HG02852 (cell line): ENCODE measurements around the gene FAM184A.
"Not testable (repeated sequence)": the region's sequence is repeated elsewhere in the genome, so short reads cannot be mapped to it uniquely, and the experiment has no call there.

ENCODE experiments used
- ATAC-seq: cut with Tn5 transposase; IDR thresholded peaks from one replicate; pipeline ENCODE4 v1.9.1; 2021; ENCODE audit warnings: mild to moderate bottlenecking, moderate library complexity; ENCODE audit not compliant: unreplicated experiment

The FAM184A gene

DNA sequence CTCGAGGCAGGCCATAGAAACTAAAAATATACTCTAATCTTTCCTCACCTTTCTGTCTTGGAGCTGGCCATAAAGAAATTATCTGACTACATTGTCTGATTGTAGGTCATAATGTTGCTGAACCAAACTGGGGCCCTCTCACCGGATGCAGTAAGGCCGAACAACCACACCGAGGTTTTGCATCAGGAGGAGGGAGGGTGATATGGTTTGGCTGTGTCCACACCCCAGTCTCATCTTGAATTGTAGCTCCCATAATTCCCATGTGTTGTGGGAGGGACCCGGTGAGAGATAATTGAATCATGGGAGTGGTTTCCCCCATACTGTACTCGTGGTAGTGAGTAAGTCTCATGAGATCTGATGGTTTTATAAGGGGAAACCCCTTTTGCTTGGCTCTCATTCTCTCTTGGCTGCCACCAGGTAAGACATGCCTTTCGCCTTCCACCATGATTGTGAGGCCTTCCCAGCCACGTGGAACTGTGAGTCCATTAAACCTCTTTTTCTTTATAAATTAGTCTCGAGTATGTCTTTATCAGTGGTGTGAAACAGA, 19.4 kb upstream of the FAM184A start:
- ATAC-seq: not testable (repeated sequence)

DNA sequence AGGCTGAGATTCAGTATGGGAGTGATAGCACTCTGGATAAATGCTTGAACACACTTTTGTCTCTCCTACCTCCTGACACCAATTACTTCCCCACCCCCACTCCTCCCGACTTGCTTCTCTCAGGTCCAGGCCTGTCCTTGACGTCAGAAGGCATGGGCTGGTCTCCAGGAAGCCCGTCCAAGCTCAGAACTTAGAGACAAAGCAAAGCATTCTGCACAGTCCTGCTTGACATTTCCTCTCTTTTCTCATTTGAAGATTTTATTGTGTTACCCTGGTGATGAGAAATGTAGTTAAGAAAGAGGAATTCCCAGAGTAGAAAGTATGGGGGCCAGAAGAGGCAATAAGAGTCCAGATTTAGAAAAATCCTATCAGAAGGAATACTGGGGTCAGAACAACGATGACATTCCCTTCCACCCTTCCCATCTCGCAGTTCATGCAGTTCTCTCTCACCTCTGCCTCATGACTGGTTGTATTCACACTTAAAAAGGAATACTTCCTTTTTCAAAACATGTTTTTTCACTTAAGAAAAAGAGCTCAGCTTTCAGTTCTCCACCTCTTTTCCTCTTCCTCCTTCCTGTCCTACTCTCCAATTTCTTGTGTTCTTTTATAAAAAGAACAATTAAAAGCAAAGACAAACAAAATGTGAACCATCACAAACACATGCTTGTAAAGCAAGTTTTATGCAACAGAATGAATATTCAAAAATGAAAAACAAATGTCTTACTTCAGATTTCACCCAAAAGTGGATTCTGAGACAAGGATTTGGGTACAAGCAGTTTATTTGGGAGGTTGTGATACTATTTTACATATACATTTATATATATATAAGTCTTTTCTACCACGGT, 18.5 kb upstream of the FAM184A start:
- ATAC-seq: no peak

DNA sequence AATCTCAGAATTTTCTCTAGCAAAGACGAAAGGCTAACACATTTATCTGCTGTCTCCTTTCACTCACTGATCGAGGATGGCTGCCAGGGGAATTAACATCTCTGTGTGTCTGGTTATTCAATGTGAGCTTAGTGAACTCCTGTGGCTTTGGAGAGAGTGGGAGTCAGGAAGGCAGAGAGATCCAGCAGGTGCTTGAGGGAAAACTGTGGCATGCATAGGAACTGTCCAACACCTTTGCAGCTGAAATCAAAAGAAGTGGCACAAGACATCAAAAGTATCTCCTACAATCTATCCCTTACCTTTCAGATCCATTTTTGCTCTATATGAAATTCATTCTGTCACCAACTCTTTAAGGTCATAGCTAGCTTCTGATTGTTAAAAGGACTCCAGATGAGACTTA, 11.8 kb upstream of the FAM184A start:
- ATAC-seq: no peak

DNA sequence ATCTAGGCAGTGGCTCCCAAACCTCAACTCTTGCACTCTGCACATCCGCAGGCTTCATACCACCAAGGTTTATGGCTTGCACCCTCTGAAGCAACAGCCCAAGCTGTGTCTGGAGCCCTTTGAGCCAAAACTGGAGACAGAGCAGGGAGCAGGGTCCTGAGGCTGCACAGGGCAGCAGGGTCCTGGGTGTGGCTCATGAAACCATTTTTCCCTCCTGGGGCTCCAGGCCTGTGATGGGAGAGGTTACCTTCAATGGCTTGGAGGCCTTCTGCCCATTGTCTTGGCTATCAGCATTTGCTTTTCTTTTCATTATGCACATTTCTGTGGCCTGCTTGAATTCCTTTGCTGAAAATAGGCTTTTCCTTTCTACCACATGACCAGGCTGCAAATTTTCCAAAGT, 6.3 kb upstream of the FAM184A start:
- no peak for ATAC-seq

DNA sequence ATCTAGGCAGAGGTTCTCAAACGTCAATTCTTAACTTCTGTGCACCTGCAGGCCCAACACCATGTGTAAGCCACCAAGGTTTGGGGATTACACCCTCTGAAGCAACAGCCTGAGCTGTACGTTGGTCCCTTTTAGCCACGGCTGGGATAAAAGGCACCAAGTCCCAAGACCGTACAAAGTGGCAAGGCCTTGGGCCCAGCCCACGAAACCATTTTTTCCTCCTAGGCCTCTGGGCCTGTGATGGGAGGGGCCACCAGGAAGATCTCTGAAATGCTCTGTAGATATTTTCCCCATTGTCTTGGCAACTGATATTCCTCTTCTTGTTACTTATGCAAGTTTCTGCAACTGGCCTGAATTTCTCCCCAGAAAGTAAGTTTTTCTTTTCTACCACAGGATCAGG, 4.5 kb upstream of the FAM184A start:
- ATAC-seq: no peak

DNA sequence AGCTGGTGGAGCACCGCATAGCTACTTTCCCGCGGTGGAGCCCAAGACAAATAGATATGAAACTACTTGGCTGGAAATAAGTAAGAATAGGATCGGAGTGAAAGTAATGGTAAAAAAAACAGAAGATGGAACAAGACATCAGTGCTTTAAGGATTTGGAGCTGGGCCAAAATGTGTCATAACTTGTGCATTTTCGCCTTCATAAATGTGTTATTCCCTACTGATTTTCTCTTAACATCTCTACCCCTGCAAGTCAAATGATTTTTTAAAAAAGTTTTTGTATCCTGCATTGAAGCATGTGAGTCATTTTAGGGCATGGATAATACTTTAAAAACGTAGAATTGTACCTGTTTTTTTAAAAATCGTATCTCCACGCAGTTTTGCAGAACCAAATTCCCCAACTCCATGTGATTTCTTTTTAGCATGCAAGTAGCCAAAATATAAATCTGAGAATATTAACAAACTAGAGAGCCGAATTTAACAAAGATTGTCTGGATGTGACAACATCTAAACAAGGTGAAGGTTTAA, 882 bp upstream of the FAM184A start:
- ATAC-seq: no peak

DNA sequence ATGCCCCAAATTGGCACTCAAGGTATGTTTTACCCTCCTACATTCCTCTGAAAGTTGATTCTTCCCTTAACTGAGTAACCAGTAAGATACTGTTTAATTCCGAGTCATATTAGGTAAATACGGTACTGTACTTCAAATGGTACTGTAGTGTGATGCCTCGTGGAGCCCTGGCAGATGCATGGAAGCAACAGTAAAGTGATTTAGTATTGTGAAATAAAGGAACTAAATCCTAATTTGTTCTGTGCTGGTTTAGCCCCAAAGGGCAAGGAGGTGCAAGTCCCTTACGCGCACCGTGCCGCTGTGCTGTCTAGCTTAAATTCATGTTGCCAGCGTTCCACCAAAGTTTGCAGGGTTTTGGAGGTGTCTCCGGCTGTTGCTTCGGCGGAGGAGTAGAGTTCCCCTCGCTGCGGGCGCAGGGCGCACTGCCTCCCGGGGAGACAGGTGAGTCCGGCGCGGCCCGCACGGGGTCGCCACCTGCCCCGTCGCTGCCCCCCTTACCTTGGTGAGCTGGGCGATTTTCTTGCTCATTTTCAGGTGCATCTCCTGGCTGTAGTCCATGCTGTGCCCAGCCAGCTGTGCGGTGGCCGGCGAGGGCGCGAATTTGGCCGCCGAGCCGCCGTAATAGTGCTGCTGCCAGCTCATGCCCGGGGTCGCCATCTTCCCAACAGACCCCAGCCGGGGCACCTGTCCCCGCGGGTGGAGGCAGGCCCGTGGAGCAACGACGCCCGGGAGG, 655 bp downstream of the FAM184A start:
- ATAC-seq: peak; percentile 32

DNA sequence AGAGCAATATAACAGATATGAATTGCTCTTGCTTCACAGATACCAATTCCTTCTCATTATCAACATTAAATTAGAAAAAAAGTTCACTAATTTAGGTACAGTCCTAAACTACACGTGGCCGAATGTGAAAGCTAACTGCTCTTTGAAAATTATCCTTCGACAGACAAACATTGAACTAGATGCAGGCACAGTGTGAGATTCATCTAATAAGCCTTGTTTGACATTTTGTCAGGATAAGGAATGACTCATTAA, 1.1 kb downstream of the FAM184A start:
- no peak for ATAC-seq

DNA sequence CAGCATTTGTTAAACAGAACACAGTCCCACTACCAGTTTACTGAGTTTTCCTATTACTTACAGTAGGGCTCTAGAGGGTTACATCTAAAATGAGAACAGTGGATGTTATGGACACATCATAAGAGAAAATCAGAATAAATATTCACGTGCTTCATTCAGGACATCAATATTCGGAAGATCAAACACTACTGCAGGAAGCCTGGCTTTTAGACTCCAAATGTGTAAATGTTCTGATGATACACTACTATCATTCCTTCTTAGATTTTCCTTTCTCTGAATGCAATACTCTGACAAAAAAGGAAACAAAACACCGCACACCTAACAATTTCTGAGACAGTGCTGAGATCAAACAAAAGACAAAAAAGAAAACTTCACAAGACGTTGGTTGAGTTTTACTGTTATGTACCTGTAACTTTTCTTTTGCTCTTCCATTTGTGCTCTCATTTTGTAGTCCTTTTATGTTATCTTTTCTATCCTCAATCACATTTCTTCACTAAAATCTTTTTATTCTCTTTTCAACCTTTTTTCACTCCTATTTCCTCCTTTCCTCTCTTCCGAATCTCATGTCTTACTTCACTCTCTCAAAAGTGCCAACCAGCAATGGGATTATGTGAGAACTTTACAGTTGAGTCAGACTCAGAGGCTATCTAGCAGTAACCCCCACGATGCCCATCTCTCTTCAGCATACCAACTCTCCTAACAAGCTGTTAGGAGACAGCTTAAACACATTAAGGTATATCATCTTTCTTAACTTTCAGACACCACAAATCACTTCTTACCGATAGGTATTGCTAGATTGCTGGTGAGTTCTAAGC, 1.7 kb downstream of the FAM184A start:
- no peak for ATAC-seq

DNA sequence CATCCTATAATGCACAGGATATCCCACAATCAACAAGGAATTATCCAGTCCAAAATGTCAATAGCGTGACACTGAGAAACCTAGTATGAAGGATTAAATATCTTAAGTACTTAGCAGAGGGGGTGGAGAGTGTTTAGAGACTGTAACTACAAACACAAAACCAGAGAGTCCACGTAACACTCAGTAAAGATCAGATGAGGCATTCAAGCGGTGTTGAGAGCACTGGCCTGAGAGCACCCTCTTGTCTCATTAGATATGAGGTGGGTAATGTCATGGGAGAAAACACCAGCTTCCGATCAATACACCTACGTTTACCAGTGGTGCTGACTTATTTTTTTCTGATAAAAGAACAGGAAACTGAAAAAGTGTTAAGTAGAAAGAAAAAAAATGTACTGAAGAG, 2.3 kb downstream of the FAM184A start:
- ATAC-seq: no peak

DNA sequence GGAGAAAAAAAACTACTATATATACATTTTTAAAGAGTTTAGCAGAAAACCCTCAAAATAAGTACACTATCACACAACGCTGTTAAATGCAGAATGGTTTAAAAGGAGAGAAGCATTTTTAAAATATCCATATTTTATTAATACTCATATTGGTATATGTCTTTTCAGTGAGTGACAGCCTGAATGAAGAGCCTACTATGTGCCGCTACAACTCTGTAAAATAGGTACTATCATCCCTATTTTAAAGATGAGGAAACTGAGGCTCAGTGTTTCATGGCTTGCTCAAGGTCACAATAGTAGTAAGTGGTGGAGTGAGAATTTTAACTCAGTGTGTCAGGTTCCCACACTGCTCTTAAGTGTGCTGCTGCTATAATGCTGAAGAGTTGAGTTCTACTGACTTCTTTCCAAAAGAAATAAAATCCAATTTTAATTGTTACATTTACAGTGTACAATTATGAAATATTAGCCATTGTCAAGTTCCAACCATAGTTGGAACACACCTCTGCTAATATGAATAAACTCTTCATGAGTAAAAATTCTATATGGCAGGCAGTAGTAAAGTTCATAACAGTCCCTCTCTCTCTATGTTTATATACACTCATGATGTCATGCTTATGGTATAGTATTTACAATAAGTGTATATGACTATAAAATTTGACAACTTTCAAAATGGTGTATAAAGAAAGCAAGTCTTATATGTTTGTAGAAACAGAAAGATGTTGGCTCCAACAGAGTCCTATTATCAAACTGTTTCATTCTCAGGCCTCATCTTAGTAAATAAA, 3.1 kb downstream of the FAM184A start:
- ATAC-seq: no peak

DNA sequence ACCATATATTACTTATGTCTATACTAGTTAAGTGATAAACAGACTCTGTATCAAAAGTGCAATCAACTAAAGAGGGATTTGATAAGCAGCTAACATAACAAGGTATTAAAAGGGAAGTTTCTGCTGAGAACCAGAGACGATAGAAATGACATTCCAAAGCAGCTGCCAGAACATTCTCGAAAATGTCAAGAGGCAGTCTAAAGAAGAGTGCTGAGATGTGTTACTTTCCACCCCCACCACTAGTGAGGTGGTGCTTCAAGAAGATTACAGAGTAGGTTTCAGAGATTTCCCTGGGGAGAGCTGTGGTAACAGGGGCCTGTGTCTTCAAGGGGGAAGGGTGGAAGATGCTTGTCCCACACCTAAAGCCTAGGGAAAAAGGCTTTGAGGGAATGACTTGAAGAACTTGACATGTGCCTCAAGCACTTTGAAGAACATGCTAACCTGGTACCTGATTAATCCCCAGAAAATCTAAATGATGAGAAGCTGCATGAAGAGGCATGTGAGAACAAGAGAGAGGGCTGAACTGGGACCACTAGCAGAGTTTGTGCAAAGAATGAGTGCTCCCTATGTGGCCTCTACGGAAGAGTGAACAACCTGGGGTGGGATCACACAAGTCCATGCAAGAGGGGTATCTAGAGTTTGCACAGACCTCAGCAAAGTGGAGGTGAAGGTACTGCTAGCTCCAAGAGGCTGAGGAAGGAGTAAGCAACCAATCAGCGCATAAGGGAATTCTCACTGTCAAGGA, 5.0 kb downstream of the FAM184A start:
- no peak for ATAC-seq

DNA sequence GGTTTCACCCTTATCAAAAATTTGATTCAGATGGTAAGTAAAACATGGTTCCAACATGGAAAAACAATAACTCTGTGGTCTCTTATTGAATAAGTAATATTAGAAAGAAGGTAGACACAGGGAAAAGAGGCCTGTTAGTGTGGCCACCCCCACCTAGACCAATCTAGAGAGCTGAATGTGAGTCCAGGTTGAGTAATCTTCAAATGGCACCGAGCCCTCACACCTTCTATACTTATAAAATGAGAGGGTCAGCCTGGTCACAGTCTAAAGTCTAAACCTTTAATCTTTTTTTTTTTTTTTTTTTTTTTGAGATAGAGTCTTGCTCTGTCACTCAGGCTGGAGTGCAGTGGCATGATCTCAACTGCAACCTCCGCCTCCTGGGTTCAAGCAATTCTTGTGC, 6.9 kb downstream of the FAM184A start:
- no peak for ATAC-seq

DNA sequence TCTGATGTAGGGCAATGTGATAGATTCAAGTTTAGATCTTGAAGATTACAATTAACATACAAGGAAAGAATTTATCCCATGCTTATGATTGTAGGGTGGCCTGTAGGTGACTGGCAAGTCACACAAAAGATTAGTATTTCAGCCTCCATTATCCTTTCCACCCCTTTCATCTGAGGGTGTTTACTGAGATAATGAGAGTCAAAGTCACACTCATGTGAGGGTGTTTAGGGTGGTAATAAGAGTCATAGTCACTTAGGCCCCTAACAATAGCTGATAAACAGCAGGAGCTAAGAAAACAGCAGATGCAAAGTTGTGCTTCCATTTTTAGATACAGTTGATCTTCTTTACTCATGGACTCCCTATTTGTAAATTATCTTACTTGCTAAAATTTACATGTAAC, 11.4 kb downstream of the FAM184A start:
- ATAC-seq: no peak

DNA sequence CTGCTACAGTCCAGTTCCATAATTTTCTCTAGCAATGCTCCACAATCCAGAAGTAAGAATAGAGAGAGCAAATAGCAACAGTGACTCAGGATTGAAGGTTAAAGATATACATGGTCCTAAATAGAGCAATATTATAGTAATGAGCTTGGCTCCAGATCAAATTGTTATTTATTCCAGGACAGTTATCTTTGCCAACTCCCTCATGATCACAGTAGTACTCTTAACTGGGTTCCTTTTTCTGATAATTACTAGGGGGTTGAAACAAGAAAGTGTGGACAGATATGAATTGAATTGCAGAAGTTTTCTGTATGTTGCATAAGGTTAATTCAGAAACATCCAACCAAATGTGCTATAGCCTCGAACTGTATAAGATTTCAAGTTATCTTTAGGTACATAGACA, 11.9 kb downstream of the FAM184A start:
- no peak for ATAC-seq

DNA sequence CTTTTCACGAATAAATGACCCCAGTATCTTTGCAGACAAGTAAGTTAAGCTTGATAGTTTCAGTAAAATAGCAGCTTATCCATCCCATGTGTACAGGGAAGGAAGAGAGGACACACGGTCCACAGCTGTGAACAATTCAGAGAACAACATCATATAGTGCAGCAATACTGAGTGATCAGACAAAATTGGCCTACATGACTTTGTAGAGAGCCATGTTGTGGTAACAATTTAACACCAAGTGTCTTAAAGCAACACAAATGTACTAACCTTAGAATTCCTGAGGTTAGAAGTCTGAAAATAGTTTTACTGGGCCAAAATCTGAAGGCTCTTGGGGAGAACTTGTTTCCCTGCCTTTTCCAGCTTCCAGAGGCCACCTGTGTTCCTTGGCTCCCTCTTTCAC, 12.5 kb downstream of the FAM184A start:
- no peak for ATAC-seq

DNA sequence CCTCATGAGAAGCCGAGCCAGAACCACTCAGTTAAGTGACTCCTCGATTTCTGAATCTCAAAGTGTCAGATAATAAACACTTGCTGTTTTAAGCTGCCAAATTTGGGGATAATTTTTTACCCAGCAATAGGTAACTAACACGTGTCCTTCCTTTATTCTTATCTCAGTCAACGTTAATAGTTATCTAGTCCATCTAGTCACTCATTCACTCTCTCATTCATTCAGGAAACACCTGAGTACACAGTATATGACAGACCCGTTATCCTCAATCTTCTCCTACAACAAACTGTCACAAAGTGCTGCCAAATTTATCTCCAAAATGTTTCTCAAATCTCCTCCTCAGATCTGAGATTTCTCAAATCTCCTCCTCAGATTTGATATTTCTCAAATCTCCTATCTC, 13.1 kb downstream of the FAM184A start:
- ATAC-seq: no peak

DNA sequence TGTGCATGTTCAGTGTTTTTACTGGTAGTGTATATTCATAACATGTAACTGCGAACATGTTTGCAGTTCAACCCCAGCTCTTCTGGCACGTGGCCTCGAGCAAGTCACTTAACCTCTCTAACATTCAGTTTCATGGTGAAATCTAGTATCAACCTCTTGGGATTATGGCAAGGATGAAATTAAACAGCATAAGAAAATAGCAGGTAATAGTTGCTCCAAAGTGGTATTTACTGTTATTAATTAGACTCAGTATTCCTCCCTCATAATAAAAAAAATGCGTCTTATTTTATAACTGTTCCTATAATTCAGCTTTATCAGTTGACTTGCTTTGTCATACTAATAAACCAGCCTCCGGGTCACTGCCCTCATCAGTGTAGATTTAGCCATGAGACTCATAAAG, 15.0 kb downstream of the FAM184A start:
- ATAC-seq: no peak

DNA sequence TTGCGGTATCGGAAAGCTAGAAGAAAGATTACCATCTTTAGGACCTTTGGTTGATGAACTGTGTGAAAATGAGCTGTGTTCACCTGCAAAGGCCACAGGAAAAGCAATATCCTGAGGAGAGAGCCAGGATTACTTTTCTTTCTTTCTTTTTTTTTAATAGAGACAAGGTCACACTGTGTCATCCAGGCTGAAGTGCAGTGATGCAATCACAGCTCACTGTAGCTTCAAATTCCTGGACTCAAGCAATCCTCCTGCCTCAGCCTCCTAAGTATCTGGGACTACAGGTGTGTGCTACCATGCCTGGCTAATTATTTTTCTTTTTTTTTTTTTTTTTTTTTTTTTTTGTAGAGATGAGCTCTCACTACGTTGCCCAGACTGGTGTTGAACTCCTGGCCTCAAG, 17.2 kb downstream of the FAM184A start:
- no peak for ATAC-seq
